Progenitor cell of endocrine pancreas (in vitro differentiated cells): ENCODE results near the gene ZFP36. TPM values are rescaled to one million over a fixed set of nuclear protein-coding genes. Genes with fewer than 3 reads are reported as not detected.

Experiments
- DNase-seq: peaks from one replicate; pipeline ENCODE4 v3.0.0; 2021; ENCODE audit warnings: low spot score; ENCODE audit not compliant: unreplicated experiment
- H3K27ac Mint-ChIP-seq: 2 replicates; pipeline ENCODE4 v1.8.0; 2021; ENCODE audit warnings: mild to moderate bottlenecking, moderate library complexity, mixed read lengths
- H3K27me3 Mint-ChIP-seq: 2 replicates; pipeline ENCODE4 v1.8.0; 2021; ENCODE audit warnings: mixed read lengths
- H3K36me3 Mint-ChIP-seq: 2 replicates; pipeline ENCODE4 v1.8.0; 2022; ENCODE audit warnings: mixed read lengths; ENCODE audit not compliant: insufficient read depth
- H3K4me1 Mint-ChIP-seq: 2 replicates; pipeline ENCODE4 v1.8.0; 2021; ENCODE audit warnings: low read depth, mixed read lengths
- H3K4me3 Mint-ChIP-seq: 2 replicates; pipeline ENCODE4 v1.8.0; 2021; ENCODE audit warnings: low read depth, mild to moderate bottlenecking, moderate library complexity, mixed read lengths
- H3K9me3 Mint-ChIP-seq: 2 replicates; pipeline ENCODE4 v1.8.0; 2021; ENCODE audit warnings: low read depth, mixed read lengths
- CTCF ChIP-seq: fragments of 200-600 bp; sonication (generic); IDR thresholded peaks from one replicate; pipeline ENCODE4 v1.5.0; 2021; ENCODE audit warnings: antibody characterized with exemption, mild to moderate bottlenecking; ENCODE audit not compliant: unreplicated experiment
- total RNA-seq: library from RNA; stranded (reverse); gene quantifications from 2 replicates; pipeline ENCODE4 v1.2.1, GENCODE V29; 2021

Gene ZFP36
- total RNA-seq, 1 donor from 2014 or later, result 10.5 TPM

GRCh38 chr19:39415111-39416046 is 8.7 kb downstream of the ZFP36 start:
- peaks cover 4% of the 10 kb centered on the region for H3K36me3 Mint-ChIP-seq
- no peak for DNase-seq
- no peaks in the 10 kb centered on the region for H3K9me3 Mint-ChIP-seq
- H3K27ac Mint-ChIP-seq, result no peak overlapping the region
- no peak for TF ChIP-seq CTCF
- peaks cover 33% of the 10 kb centered on the region for H3K4me1 Mint-ChIP-seq
- no peaks in the 10 kb centered on the region for H3K27me3 Mint-ChIP-seq
- peak overlapping the region; percentile 50 for H3K4me3 Mint-ChIP-seq

GRCh38 chr19:39416152-39417120 is 9.8 kb downstream of the ZFP36 start:
- Mint-ChIP-seq H3K36me3 (peaks cover 4% of the 10 kb centered on the region), H3K9me3 (no peaks in the 10 kb centered on the region), H3K27ac (no peak overlapping the region)

GRCh38 chr19:39417463-39418181 is 11.0 kb downstream of the ZFP36 start:
- no peak for DNase-seq
- H3K27me3 Mint-ChIP-seq, result no peaks in the 10 kb centered on the region
- peaks cover 4% of the 10 kb centered on the region for H3K36me3 Mint-ChIP-seq
- no peak for TF ChIP-seq CTCF
- H3K4me3 Mint-ChIP-seq, result no peak overlapping the region
- peaks cover 17% of the 10 kb centered on the region for H3K4me1 Mint-ChIP-seq
- peak overlapping the region; percentile 52 for H3K27ac Mint-ChIP-seq
- H3K9me3 Mint-ChIP-seq, result no peaks in the 10 kb centered on the region

More at GRCh38 chr19:39416152-39417120, 9.8 kb downstream of the ZFP36 start:
- Mint-ChIP-seq H3K4me3 (no peak overlapping the region), H3K27me3 (no peaks in the 10 kb centered on the region), H3K4me1 (peaks cover 23% of the 10 kb centered on the region)
- no peak for DNase-seq
- TF ChIP-seq CTCF, result no peak

GRCh38 chr19:39419003-39419402 is 12.4 kb downstream of the ZFP36 start:
- Mint-ChIP-seq H3K36me3 (peaks cover 7% of the 10 kb centered on the region), H3K4me3 (no peak overlapping the region), H3K4me1 (peaks cover 13% of the 10 kb centered on the region), H3K27ac (no peak overlapping the region), H3K9me3 (no peaks in the 10 kb centered on the region), H3K27me3 (no peaks in the 10 kb centered on the region)
- TF ChIP-seq CTCF, result no peak
- no peak for DNase-seq
